ENCODE results near the gene CAPNS2. TPM values are rescaled to one million over a fixed set of nuclear protein-coding genes. Genes with fewer than 3 reads are reported as not detected.

Gene CAPNS2
- polyA plus RNA-seq, 4 donors = 0.17 to 0.25 (median 0.19) TPM

Other genes starting within 250 kb of the CAPNS2 start
- gene IRX6, start 242.5 kb upstream of the CAPNS2 start, polyA plus RNA-seq (ENCODE audit: insufficient read length in 4 of 4) = 1 to 10 TPM; 4.7 to 7.0 (median 6.6) TPM
- 100 to 1,000 TPM; 219 to 369 (median 312) TPM for gene MMP2, start 87.5 kb upstream of the CAPNS2 start, polyA plus RNA-seq (ENCODE audit: insufficient read length in 4 of 4)
- 10 to 100 TPM in 2 of 4 donors, 1 to 10 TPM in 2; 8.3 to 10.1 (median 9.6) TPM for gene LPCAT2, start 57.6 kb upstream of the CAPNS2 start, polyA plus RNA-seq (ENCODE audit: insufficient read length in 4 of 4)
- under 1 TPM; 0.10 to 0.48 (median 0.16) TPM for gene SLC6A2, start 89.3 kb downstream of the CAPNS2 start, polyA plus RNA-seq (ENCODE audit: insufficient read length in 4 of 4)